SK-N-SH (cell line): ENCODE data around the gene HOXB5. TPM values are rescaled to one million over a fixed set of nuclear protein-coding genes. Genes with fewer than 3 reads are reported as not detected.

Experiments used
- CTCF ChIA-PET: fragments of 300-600, 350-600 bp; formaldehyde crosslinking; extraction: SDS; loops from one replicate; lab custom pipeline; 2021; lab: Yijun Ruan, JAX
- POLR2A ChIA-PET: fragments of 350-600 bp; sonication (Branson Sonifier 250); formaldehyde crosslinking; extraction: SDS; loops from one replicate; lab custom pipeline; 2020; ENCODE audit warnings: antibody characterized with exemption, inconsistent platforms; lab: Yijun Ruan, JAX
- DNase-seq: peaks from one replicate; pipeline ENCODE4 v3.0.0; 2012
- H2AFZ ChIP-seq: fragments of 200-600 bp; sonication (generic); 2 replicates; pipeline ENCODE4 v1.8.1; 2016; ENCODE audit warnings: antibody characterized with exemption, mild to moderate bottlenecking, low read depth
- H3F3A ChIP-seq: fragments of 200-600 bp; sonication (generic); replicated peaks from 2 replicates; pipeline ENCODE3; 2016; ENCODE audit warnings: antibody characterized with exemption, mild to moderate bottlenecking; ENCODE audit not compliant: insufficient read depth
- H3K27ac ChIP-seq, 2 experiments: fragments of 200-500 bp in 1 of 2; fragments of 200-600 bp in 1 of 2; sonication (Bioruptor generic) in 1 of 2; sonication (generic), shearing (Covaris generic) in 1 of 2; 2 replicates each; pipeline versions ENCODE4 v1.5.1 to v1.6.1; 2014 to 2016; ENCODE audit warnings: low read depth in 2 of 2, inconsistent platforms in 1 of 2, low read length in 1 of 2, mild to moderate bottlenecking in 1 of 2, mixed read lengths in 1 of 2
- H3K27me3 ChIP-seq: fragments of 200-600 bp; sonication (generic), shearing (Covaris generic); 2 replicates; pipeline ENCODE4 v1.6.1; 2016; ENCODE audit warnings: mixed run types; ENCODE audit not compliant: insufficient read depth
- H3K36me3 ChIP-seq, 2 experiments: fragments of 200-500 bp in 1 of 2; fragments of 200-600 bp in 1 of 2; sonication (Bioruptor generic) in 1 of 2; sonication (generic) in 1 of 2; replicated peaks in 1 of 2; 2 replicates each; pipeline versions ENCODE3 to v1.5.1; 2014 to 2016; ENCODE audit warnings: low read length in 1 of 2, mild to moderate bottlenecking in 1 of 2; ENCODE audit not compliant: insufficient read depth in 2 of 2, control insufficient read depth in 1 of 2
- H3K4me1 ChIP-seq, 2 experiments: fragments of 200-500 bp in 1 of 2; fragments of 200-600 bp in 1 of 2; sonication (Bioruptor generic) in 1 of 2; sonication (generic), shearing (Covaris generic) in 1 of 2; 2 replicates each; pipeline versions ENCODE4 v1.5.1 to v1.6.1; 2014 to 2016; ENCODE audit warnings: low read depth in 1 of 2, low read length in 1 of 2, mixed run types in 1 of 2; ENCODE audit not compliant: insufficient read depth in 2 of 2, control insufficient read depth in 1 of 2
- H3K4me2 ChIP-seq: fragments of 200-600 bp; sonication (generic), shearing (Covaris generic); 2 replicates; pipeline ENCODE4 v1.6.1; 2017; ENCODE audit warnings: mixed run types
- H3K4me3 ChIP-seq, 2 experiments: fragments of 200-500 bp in 1 of 2; fragments of 200-600 bp in 1 of 2; sonication (Bioruptor generic) in 1 of 2; sonication (generic), shearing (Covaris generic) in 1 of 2; 2 replicates each; pipeline versions ENCODE4 v1.5.1 to v1.8.1; 2014 to 2016; ENCODE audit warnings: low read depth in 2 of 2, inconsistent platforms in 1 of 2, low read length in 1 of 2, mild to moderate bottlenecking in 1 of 2, mixed read lengths in 1 of 2, moderate library complexity in 1 of 2
- H3K79me2 ChIP-seq: fragments of 200-600 bp; sonication (generic); 2 replicates; pipeline ENCODE4 v1.8.1; 2017; ENCODE audit warnings: mild to moderate bottlenecking; ENCODE audit not compliant: insufficient read depth
- H3K9ac ChIP-seq: fragments of 200-600 bp; sonication (generic); 2 replicates; pipeline ENCODE4 v1.6.1; 2017; ENCODE audit warnings: mixed run types
- H3K9me2 ChIP-seq: fragments of 200-600 bp; sonication (generic); 2 replicates; pipeline ENCODE4 v1.6.1; 2017; ENCODE audit warnings: mixed run types
- H3K9me3 ChIP-seq: fragments of 200-600 bp; sonication (generic); 2 replicates; pipeline ENCODE4 v1.6.1; 2017; ENCODE audit warnings: mixed run types, mild to moderate bottlenecking, moderate library complexity
- H4K20me1 ChIP-seq: fragments of 200-600 bp; sonication (generic); 2 replicates; pipeline ENCODE4 v1.6.1; 2017; ENCODE audit warnings: mild to moderate bottlenecking, mixed run types; ENCODE audit not compliant: insufficient read depth
- CHD2 ChIP-seq: fragments of 150-350 bp; IDR thresholded peaks from 2 replicates; pipeline ENCODE4 v1.6.1; 2018; ENCODE audit warnings: low read length; ENCODE audit not compliant: partially characterized antibody
- CTCF ChIP-seq: fragments of 200-600 bp; sonication (generic); IDR thresholded peaks from 2 replicates; pipeline ENCODE4 v1.6.1; 2017; ENCODE audit warnings: antibody characterized with exemption, mild to moderate bottlenecking, moderate library complexity
- FOXM1 ChIP-seq: IDR thresholded peaks from 2 replicates; pipeline ENCODE4 v1.4.0; 2012; ENCODE audit warnings: low read depth, mild to moderate bottlenecking
- GABPA ChIP-seq: IDR thresholded peaks from 2 replicates; pipeline ENCODE4 v1.4.0; 2012; ENCODE audit warnings: low read depth, mild to moderate bottlenecking
- GATA2 ChIP-seq: sonication (generic); formaldehyde crosslinking; IDR thresholded peaks from 2 replicates; pipeline ENCODE4 v1.5.0; 2020; ENCODE audit warnings: mild to moderate bottlenecking, missing genetic modification reagents
- MEF2A ChIP-seq: IDR thresholded peaks from 2 replicates; pipeline ENCODE4 v1.4.0; 2012; ENCODE audit warnings: low read depth, borderline replicate concordance
- MXI1 ChIP-seq: IDR thresholded peaks from 2 replicates; pipeline ENCODE4 v1.6.1; 2012; ENCODE audit warnings: mild to moderate bottlenecking, low read depth, low read length, improper control_type of control experiment
- RAD21 ChIP-seq: IDR thresholded peaks from 2 replicates; pipeline ENCODE4 v1.6.1; 2012; ENCODE audit warnings: mild to moderate bottlenecking, low read length
- SMC3 ChIP-seq: IDR thresholded peaks from 2 replicates; pipeline ENCODE4 v1.6.1; 2012; ENCODE audit warnings: low read depth, low read length, improper control_type of control experiment
- TAF1 ChIP-seq: IDR thresholded peaks from 2 replicates; pipeline ENCODE4 v1.6.1; 2012; ENCODE audit warnings: low read depth, mild to moderate bottlenecking, low read length, moderate library complexity, borderline replicate concordance
- TCF12 ChIP-seq: IDR thresholded peaks from 2 replicates; pipeline ENCODE4 v1.4.0; 2012
- WGBS: methylation state at CpG from one replicate; pipeline ENCODE4 v1.1.6; 2017; ENCODE audit warnings: low lambda C conversion rate; 5-methylcytosine and 5-hydroxymethylcytosine counted together
- polyA plus RNA-seq, 3 experiments: library from polyadenylated mRNA; depleted of rRNA; stranded (reverse); fragments of >200 nt; gene quantifications; 2 replicates each; pipeline ENCODE4 v1.2.3, GENCODE V29; 2012
- TF ChIP-seq, protein P1 (sequence below): IDR thresholded peaks from 2 replicates; pipeline ENCODE4 v1.4.0; 2012; ENCODE audit warnings: low read depth, borderline replicate concordance
- TF ChIP-seq, protein P2 (sequence below): IDR thresholded peaks from 2 replicates; pipeline ENCODE4; 2012

The HOXB5 gene
- polyA plus RNA-seq, 1 of the 3 experiments (the other 2 are of a cell fraction) = not detected

GRCh38 chr17:48545022-48545375 lies 48.6 kb downstream of the HOXB5 start, which contains the start of gene HOXB2:
HOXB2 (minus strand) TSS chr17:48545109; CDS start chr17:48544911, 198 bp downstream.
- H3K27ac ChIP-seq = no peak within 1 kb of the TSS
- no peak within 1 kb of the TSS; the same call in 1 of the 2 replicates for H3K9ac ChIP-seq
- POLR2A ChIA-PET = no interaction called here
- 28% methylated on average over 12 of the region's 12 CpGs for WGBS
- no peak within 1 kb of the TSS for H2AFZ ChIP-seq
- no peak for TF ChIP-seq GABPA
- TF ChIP-seq MXI1 = no peak
- no peak for TF ChIP-seq GATA2 (CRISPR knock-in tag)
- TF ChIP-seq CHD2 = no peak
- no peak for TF ChIP-seq TAF1
- TF ChIP-seq CTCF = no peak
- no peak for TF ChIP-seq TCF12
- TF ChIP-seq SMC3 = no peak
- TF ChIP-seq FOXM1 = no peak
- TF ChIP-seq, protein P1, sequence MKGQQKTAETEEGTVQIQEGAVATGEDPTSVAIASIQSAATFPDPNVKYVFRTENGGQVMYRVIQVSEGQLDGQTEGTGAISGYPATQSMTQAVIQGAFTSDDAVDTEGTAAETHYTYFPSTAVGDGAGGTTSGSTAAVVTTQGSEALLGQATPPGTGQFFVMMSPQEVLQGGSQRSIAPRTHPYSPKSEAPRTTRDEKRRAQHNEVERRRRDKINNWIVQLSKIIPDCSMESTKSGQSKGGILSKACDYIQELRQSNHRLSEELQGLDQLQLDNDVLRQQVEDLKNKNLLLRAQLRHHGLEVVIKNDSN = no peak
- TF ChIP-seq RAD21 = no peak
- TF ChIP-seq MEF2A = no peak
- peaks cover 9% of the 10 kb centered on the region for H3F3A ChIP-seq
- no peaks in the 10 kb centered on the region for H3K79me2 ChIP-seq
- H3K27me3 ChIP-seq = peaks cover 96% of the 10 kb centered on the region
- peak within 1 kb of the TSS in 1 of 2 experiments; percentile 12; a peak in 2 of 4 replicates for H3K4me3 ChIP-seq
- peak within 1 kb of the TSS; percentile 75; the same call in 1 of the 2 replicates for H3K4me2 ChIP-seq
- no peaks in the 10 kb centered on the region for H3K36me3 ChIP-seq
- H4K20me1 ChIP-seq = no peaks in the 10 kb centered on the region
- H3K9me2 ChIP-seq = no peaks in the 10 kb centered on the region
- DNase-seq = no peak
- H3K9me3 ChIP-seq = no peaks in the 10 kb centered on the region
- H3K4me1 ChIP-seq = no peaks in the 10 kb centered on the region
- CTCF ChIA-PET = no interaction called here

DNA sequence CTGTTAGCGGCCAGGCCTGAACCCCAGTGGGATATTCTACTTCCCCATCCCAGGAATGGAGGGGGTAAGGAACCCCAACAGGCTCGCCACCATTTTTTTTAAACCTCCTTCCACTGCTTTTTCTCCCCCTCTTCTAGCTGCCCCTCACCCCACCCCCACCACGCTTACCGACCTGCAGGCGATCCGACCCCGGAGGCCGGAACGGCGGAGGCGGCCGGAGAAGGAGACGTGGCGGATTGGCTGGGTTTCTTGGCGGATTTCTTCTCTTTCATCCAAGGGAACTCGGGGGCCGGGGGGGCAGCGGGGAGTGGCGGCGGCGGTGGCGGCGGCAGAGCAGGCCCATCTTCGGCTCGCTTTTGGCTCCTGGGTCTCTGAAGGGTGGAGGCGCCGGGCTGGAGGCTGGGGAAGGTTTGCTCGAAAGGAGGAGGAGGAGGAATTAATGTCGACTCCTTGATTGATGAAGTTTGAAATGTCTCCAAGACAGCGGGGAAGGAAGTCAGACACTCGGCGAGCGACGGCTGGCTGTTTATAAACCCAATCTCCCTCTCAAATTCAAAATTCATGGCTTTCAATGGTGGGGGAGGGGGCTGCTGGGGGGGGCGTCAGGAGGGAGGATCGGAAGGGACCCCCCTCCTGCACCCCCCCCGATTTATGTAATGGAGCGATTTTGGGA lies 49.1 kb downstream of the HOXB5 start:
- Histone ChIP-seq H2AFZ (no peak overlapping the region), H3K9me2 (no peaks in the 10 kb centered on the region), H3K27ac (no peak overlapping the region), H3K9ac (no peak overlapping the region; the same call in 1 of the 2 replicates), H3K36me3 (no peaks in the 10 kb centered on the region), H3F3A (peaks cover 9% of the 10 kb centered on the region), H3K9me3 (no peaks in the 10 kb centered on the region), H3K79me2 (no peaks in the 10 kb centered on the region), H3K27me3 (peaks cover 96% of the 10 kb centered on the region), H3K4me1 (no peaks in the 10 kb centered on the region), H3K4me2 (peak overlapping the region; percentile 75; the same call in 1 of the 2 replicates), H4K20me1 (no peaks in the 10 kb centered on the region), H3K4me3 (no peak overlapping the region; a peak in 1 of 4 replicates)
- WGBS = 10% methylated on average over 38 of the region's 38 CpGs
- no peak for DNase-seq
- ChIA-PET CTCF (interaction anchor here (0.9 to 1.2 kb wide), 2 partner anchors 12 to 74 kb away, joined by 3 read pairs; no protein-coding TSS in a partner anchor), POLR2A (no interaction called here)
- TF ChIP-seq, protein P2, sequence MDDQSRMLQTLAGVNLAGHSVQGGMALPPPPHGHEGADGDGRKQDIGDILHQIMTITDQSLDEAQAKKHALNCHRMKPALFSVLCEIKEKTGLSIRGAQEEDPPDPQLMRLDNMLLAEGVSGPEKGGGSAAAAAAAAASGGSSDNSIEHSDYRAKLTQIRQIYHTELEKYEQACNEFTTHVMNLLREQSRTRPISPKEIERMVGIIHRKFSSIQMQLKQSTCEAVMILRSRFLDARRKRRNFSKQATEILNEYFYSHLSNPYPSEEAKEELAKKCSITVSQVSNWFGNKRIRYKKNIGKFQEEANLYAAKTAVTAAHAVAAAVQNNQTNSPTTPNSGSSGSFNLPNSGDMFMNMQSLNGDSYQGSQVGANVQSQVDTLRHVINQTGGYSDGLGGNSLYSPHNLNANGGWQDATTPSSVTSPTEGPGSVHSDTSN = 0 out of 2 replicates have a peak, but pooled peaks have one; percentile 5
- TF ChIP-seq, protein P1 = no peak
- TF ChIP-seq, all 33 proteins: peak for 1
